ENCODE data around the gene CATSPERD. TPM values are rescaled to one million over a fixed set of nuclear protein-coding genes. Genes with fewer than 3 reads are reported as not detected.
"Not testable (repeated sequence)": the region's sequence is repeated elsewhere in the genome, so short reads cannot be mapped to it uniquely, and the experiment has no call there.

CATSPERD gene
- total and polyA plus RNA-seq, 9 of the 15 experiments (the other 6 are each of a cell fraction or from before 2014, with no cell fraction given), result not detected

- Histone ChIP-seq H3K36me3 (ENCODE audit: control insufficient read depth, insufficient read depth, low read length) (peaks cover 25% of the 10 kb centered on the region; the same call in 2 of the 3 replicates), H3K4me1 (replicated peaks in 1 of 2; ENCODE audit: control insufficient read depth in 2 of 2, insufficient read depth in 2 of 2, low read length in 2 of 2) (peaks cover 0 to 31% of the 10 kb centered on the region in 2 experiments; a peak in 2 of 5 replicates)
- H3K79me2 ChIP-seq (ENCODE audit: control insufficient read depth, insufficient read depth, low read length); in situ Hi-C loops (cut with MboI); H3K4me2 ChIP-seq (ENCODE audit: insufficient read depth, low read length); H3K9me1 ChIP-seq (ENCODE audit: control insufficient read depth, insufficient read depth, low read length); CTCF ChIA-PET (ENCODE audit: low intra/inter-chr PET ratio); intact Hi-C loops (cut with micrococcal nuclease); BruUV-seq (replicated peaks); H3K4me3 ChIP-seq; H3K9me3 ChIP-seq (replicated peaks; ENCODE audit: control insufficient read depth, insufficient read depth, low read depth, low read length); H2AFZ ChIP-seq (ENCODE audit: low read depth, low read length); H4K20me1 ChIP-seq (replicated peaks; ENCODE audit: control insufficient read depth, insufficient read depth, low read length); DNase-seq (ENCODE audit: extremely low read depth in 1 of 4, low spot score in 3 of 4); H3K27me3 ChIP-seq (ENCODE audit: control insufficient read depth in 2 of 2, insufficient read depth in 2 of 2, low read length in 2 of 2); ATAC-seq; FAIRE-seq; H3K9ac ChIP-seq (ENCODE audit: insufficient read depth in 1 of 2, low read depth in 2 of 2, low read length in 2 of 2); H3K27ac ChIP-seq (ENCODE audit: extremely low read depth, low read depth, low read length): not testable (repeated sequence)
- 0 out of 2 replicates have a peak, but pooled peaks have one; percentile 26 for TF ChIP-seq ZNF121 (CRISPR knock-in tag; conservative IDR thresholded peaks at IDR 0.05)
- 49% methylated on average over 8 of the region's 11 CpGs for WGBS (ENCODE audit: insufficient coverage, low coverage, missing lambda C conversion rate)
- POLR2A ChIA-PET, result interaction anchor here (0.6 to 1.7 kb wide), 3 partner anchors 9 to 598 kb away, joined by 3 to 8 read pairs (median 4); partner anchors contain the start of gene DUS3L
These were observed 60.5 kb downstream of the CATSPERD start for GRCh38 chr19:5780916-5781315.

- ATAC-seq (peak; percentile 23), DNase-seq (ENCODE audit: extremely low read depth in 1 of 4, low spot score in 3 of 4) (peak in 1 of 4 experiments; percentile 11), FAIRE-seq (no peak)
- BruUV-seq (replicated peaks), result no TSS peak
- peaks cover 0 to 3% of the 10 kb centered on the region in 2 experiments; a peak in 1 of 5 replicates for H3K27me3 ChIP-seq (ENCODE audit: control insufficient read depth in 2 of 2, insufficient read depth in 2 of 2, low read length in 2 of 2)
- H3K9me3 ChIP-seq (replicated peaks; ENCODE audit: control insufficient read depth, insufficient read depth, low read depth, low read length), result no peaks in the 10 kb centered on the region
- H3K4me2 ChIP-seq (ENCODE audit: insufficient read depth, low read length), result no peak overlapping the region
- no peak overlapping the region for H3K27ac ChIP-seq (ENCODE audit: extremely low read depth, low read depth, low read length)
- intact Hi-C loops (cut with micrococcal nuclease) (no loop called here), in situ Hi-C loops (cut with MboI) (no loop called here)
- H3K9ac ChIP-seq (ENCODE audit: insufficient read depth in 1 of 2, low read depth in 2 of 2, low read length in 2 of 2), result no peak overlapping the region
- peaks cover 0 to 35% of the 10 kb centered on the region in 2 experiments; a peak in 2 of 5 replicates for H3K4me1 ChIP-seq (replicated peaks in 1 of 2; ENCODE audit: control insufficient read depth in 2 of 2, insufficient read depth in 2 of 2, low read length in 2 of 2)
- 0 out of 2 replicates have a peak, but pooled peaks cover 4% of the 10 kb centered on the region for H4K20me1 ChIP-seq (replicated peaks; ENCODE audit: control insufficient read depth, insufficient read depth, low read length)
- peaks cover 40% of the 10 kb centered on the region for H3K36me3 ChIP-seq (ENCODE audit: control insufficient read depth, insufficient read depth, low read length)
- H3K79me2 ChIP-seq (ENCODE audit: control insufficient read depth, insufficient read depth, low read length), result no peaks in the 10 kb centered on the region
- no peak overlapping the region for H3K4me3 ChIP-seq
- ChIA-PET CTCF (ENCODE audit: low intra/inter-chr PET ratio) (no interaction called here), POLR2A (interaction anchor here (0.7 to 1.1 kb wide), 2 partner anchors 9 to 23 kb away, joined by 3 read pairs; partner anchors contain the start of gene DUS3L)
- H2AFZ ChIP-seq (ENCODE audit: low read depth, low read length), result no peak overlapping the region
- no peaks in the 10 kb centered on the region for H3K9me1 ChIP-seq (ENCODE audit: control insufficient read depth, insufficient read depth, low read length)
- 88% methylated on average over 5 of the region's 9 CpGs for WGBS (ENCODE audit: insufficient coverage, low coverage, missing lambda C conversion rate)
- no peak for TF ChIP-seq RBM22 (IDR thresholded peaks at IDR 0.05; ENCODE audit: low read depth, low read length, poor library complexity, severe bottlenecking)
- peak; percentile 12; the same call in 1 of the 2 replicates for TF ChIP-seq MYNN (IDR thresholded peaks at IDR 0.05)
- no peak for TF ChIP-seq MYNN (CRISPR knock-in tag; IDR thresholded peaks at IDR 0.05)
- no peak for TF ChIP-seq ZNF124 (CRISPR knock-in tag; IDR thresholded peaks at IDR 0.05)
- TF ChIP-seq CSDE1 (IDR thresholded peaks at IDR 0.05), result no peak
- TF ChIP-seq FIP1L1 (IDR thresholded peaks at IDR 0.05; ENCODE audit: low read depth, low read length, poor library complexity, severe bottlenecking), result peak; percentile 15
- no peak for TF ChIP-seq SREBF1 (IDR thresholded peaks at IDR 0.05; ENCODE audit: borderline replicate concordance, low read depth, low read length)
- no peak for TF ChIP-seq USF1 (CRISPR knock-in tag; IDR thresholded peaks at IDR 0.05)
- TF ChIP-seq POLR2G (IDR thresholded peaks at IDR 0.05; ENCODE audit: low read depth, low read length), result peak; percentile 64
- no peak for TF ChIP-seq PHB2 (IDR thresholded peaks at IDR 0.05; ENCODE audit: low read depth)
- TF ChIP-seq ZNF41 (CRISPR knock-in tag; conservative IDR thresholded peaks at IDR 0.05), result no peak
- TF ChIP-seq RBFOX2 (IDR thresholded peaks at IDR 0.05; ENCODE audit: low read depth, low read length), result peak; percentile 48; the same call in 1 of the 2 replicates
- no peak for TF ChIP-seq ZNF277 (CRISPR knock-in tag; IDR thresholded peaks at IDR 0.05; ENCODE audit: borderline replicate concordance)
These were observed 61.9 kb downstream of the CATSPERD start for GRCh38 chr19:5782322-5782721.

Measured in K562 (cell line).